Posterior cingulate gyrus (tissue), 11 donors: ENCODE results near the gene EFCAB14.
"Not testable (repeated sequence)": the region's sequence is repeated elsewhere in the genome, so short reads cannot be mapped to it uniquely, and the experiment has no call there.

ENCODE experiments used
- DNase-seq, 10 donors: peaks; one replicate each; pipeline versions ENCODE4 v3.0.0 to v3.0.0-alpha.2; 2020 to 2021; ENCODE audit warnings: mixed read lengths in 3 of 10
- intact Hi-C: fragments of 100-400 bp; cut with DNase I; formaldehyde crosslinking; loops from one replicate; pipeline ENCODE4 v1.15.1; 2023

The EFCAB14 gene

GRCh38 chr1:46724991-46725735 is 6.2 kb upstream of the EFCAB14 start:
- intact Hi-C loops: loop anchor here (5.0 to 10.0 kb wide), 4 partner anchors 108 to 320 kb away; partner anchors contain the start of gene MOB3C
- peak in 8 of 10 donors; percentile 37 to 94 (median 64) for DNase-seq

GRCh38 chr1:46723901-46724300 is 5.0 kb upstream of the EFCAB14 start:
- intact Hi-C loops: loop anchor here (5.0 to 10.0 kb wide), 2 partner anchors 107 to 319 kb away; partner anchors contain the start of gene MOB3C
- DNase-seq: no peak

GRCh38 chr1:46721686-46722205 is 2.8 kb upstream of the EFCAB14 start:
- intact Hi-C loops: loop anchor here (5.0 to 10.0 kb wide), 2 partner anchors 104 to 317 kb away; partner anchors contain the start of gene MOB3C
- DNase-seq: no peak

GRCh38 chr1:46721204-46721603 is 2.3 kb upstream of the EFCAB14 start:
- no peak for DNase-seq
- intact Hi-C loops: loop anchor here (5.0 to 10.0 kb wide), 2 partner anchors 104 to 316 kb away; partner anchors contain the start of gene MOB3C

- intact Hi-C loops: loop anchor here (5.0 to 10.0 kb wide), 2 partner anchors 103 to 316 kb away; partner anchors contain the start of gene MOB3C
- DNase-seq: not testable (repeated sequence)
These were observed 1.4 kb upstream of the EFCAB14 start for GRCh38 chr1:46720319-46720718.

GRCh38 chr1:46719689-46720088 is 775 bp upstream of the EFCAB14 start:
- intact Hi-C loops: loop anchor here (2.0 to 10.0 kb wide), 3 partner anchors 51 to 315 kb away; partner anchors contain the start of genes ATPAF1 and MOB3C
- DNase-seq: no peak

GRCh38 chr1:46718340-46718726 is 581 bp downstream of the EFCAB14 start:
- intact Hi-C loops: loop anchor here (2.0 kb wide), 1 partner anchor 50 kb away; the partner anchor contains the start of gene ATPAF1
- no peak for DNase-seq

- no peak for DNase-seq
- intact Hi-C loops: loop anchor here (2.0 kb wide), 1 partner anchor 49 kb away; the partner anchor contains the start of gene ATPAF1
These were observed 1.3 kb downstream of the EFCAB14 start for GRCh38 chr1:46717654-46718053.

- intact Hi-C loops: no loop called here
- DNase-seq: no peak
These were observed 3.9 kb downstream of the EFCAB14 start for GRCh38 chr1:46714976-46715375.

- intact Hi-C loops: no loop called here
- DNase-seq: no peak
These were observed 10.8 kb downstream of the EFCAB14 start for GRCh38 chr1:46708121-46708520.

GRCh38 chr1:46705408-46705807 is 13.5 kb downstream of the EFCAB14 start:
- no peak for DNase-seq

GRCh38 chr1:46703927-46704641 is 14.8 kb downstream of the EFCAB14 start:
- DNase-seq: no peak
- intact Hi-C loops: no loop called here

More at GRCh38 chr1:46705408-46705807, 13.5 kb downstream of the EFCAB14 start:
- intact Hi-C loops: no loop called here

- intact Hi-C loops: no loop called here
These were observed 19.2 kb downstream of the EFCAB14 start for GRCh38 chr1:46699666-46700065.

GRCh38 chr1:46697053-46697452 is 21.9 kb downstream of the EFCAB14 start:
- intact Hi-C loops: no loop called here
- DNase-seq: no peak

More at GRCh38 chr1:46699666-46700065, 19.2 kb downstream of the EFCAB14 start:
- no peak for DNase-seq

- DNase-seq, intact Hi-C loops: not testable (repeated sequence)
These were observed 24.2 kb downstream of the EFCAB14 start for GRCh38 chr1:46694676-46695075.

- no peak for DNase-seq
- intact Hi-C loops: no loop called here
These were observed 25.8 kb downstream of the EFCAB14 start for GRCh38 chr1:46692811-46693770.

- intact Hi-C loops: no loop called here
- peak in 8 of 10 donors; percentile 18 to 82 (median 54) for DNase-seq
These were observed 26.7 kb downstream of the EFCAB14 start for GRCh38 chr1:46691997-46692790.

- DNase-seq: no peak
- intact Hi-C loops: no loop called here
These were observed 27.9 kb downstream of the EFCAB14 start for GRCh38 chr1:46690931-46691421.

GRCh38 chr1:46689897-46690296 is 29.0 kb downstream of the EFCAB14 start:
- DNase-seq: no peak
- intact Hi-C loops: no loop called here
